Activated gamma-delta T cell (primary cell): ENCODE data around the gene CD248.
"Not testable (repeated sequence)": the region's sequence is repeated elsewhere in the genome, so short reads cannot be mapped to it uniquely, and the experiment has no call there.

Source experiments
- DNase-seq: peaks from one replicate; lab custom pipeline; 2025; lab: John Stamatoyannopoulos, UW
- total RNA-seq, 2 donors: gene quantifications; one replicate each; lab custom pipeline; 2026; lab: John Stamatoyannopoulos, UW

The CD248 gene, protein sequence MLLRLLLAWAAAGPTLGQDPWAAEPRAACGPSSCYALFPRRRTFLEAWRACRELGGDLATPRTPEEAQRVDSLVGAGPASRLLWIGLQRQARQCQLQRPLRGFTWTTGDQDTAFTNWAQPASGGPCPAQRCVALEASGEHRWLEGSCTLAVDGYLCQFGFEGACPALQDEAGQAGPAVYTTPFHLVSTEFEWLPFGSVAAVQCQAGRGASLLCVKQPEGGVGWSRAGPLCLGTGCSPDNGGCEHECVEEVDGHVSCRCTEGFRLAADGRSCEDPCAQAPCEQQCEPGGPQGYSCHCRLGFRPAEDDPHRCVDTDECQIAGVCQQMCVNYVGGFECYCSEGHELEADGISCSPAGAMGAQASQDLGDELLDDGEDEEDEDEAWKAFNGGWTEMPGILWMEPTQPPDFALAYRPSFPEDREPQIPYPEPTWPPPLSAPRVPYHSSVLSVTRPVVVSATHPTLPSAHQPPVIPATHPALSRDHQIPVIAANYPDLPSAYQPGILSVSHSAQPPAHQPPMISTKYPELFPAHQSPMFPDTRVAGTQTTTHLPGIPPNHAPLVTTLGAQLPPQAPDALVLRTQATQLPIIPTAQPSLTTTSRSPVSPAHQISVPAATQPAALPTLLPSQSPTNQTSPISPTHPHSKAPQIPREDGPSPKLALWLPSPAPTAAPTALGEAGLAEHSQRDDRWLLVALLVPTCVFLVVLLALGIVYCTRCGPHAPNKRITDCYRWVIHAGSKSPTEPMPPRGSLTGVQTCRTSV
- total RNA-seq, result 0.31 to 0.92 reads per million in 2 donors

DNA sequence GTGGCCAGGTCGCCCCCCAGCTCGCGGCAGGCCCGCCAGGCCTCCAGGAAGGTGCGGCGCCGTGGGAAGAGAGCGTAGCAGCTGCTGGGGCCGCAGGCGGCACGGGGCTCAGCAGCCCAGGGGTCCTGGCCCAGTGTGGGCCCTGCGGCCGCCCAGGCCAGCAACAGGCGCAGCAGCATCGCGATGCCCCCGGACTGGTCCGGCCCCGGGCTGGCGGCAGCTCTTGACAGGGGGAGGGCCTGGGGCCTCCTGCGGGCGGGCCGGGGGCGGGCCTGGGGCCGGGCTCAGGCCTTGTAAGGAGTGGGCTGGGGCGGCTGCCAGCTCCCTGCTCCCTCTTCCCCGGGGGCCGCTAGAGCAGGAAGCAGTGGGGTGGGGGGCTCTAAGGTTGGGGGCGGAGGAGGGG, at the start of gene CD248:
Gene CD248 (minus strand): TSS at position 196 of the 403 bp plus-strand sequence. CDS start 17 bp downstream, at position 179.
- DNase-seq, result no peak

DNA sequence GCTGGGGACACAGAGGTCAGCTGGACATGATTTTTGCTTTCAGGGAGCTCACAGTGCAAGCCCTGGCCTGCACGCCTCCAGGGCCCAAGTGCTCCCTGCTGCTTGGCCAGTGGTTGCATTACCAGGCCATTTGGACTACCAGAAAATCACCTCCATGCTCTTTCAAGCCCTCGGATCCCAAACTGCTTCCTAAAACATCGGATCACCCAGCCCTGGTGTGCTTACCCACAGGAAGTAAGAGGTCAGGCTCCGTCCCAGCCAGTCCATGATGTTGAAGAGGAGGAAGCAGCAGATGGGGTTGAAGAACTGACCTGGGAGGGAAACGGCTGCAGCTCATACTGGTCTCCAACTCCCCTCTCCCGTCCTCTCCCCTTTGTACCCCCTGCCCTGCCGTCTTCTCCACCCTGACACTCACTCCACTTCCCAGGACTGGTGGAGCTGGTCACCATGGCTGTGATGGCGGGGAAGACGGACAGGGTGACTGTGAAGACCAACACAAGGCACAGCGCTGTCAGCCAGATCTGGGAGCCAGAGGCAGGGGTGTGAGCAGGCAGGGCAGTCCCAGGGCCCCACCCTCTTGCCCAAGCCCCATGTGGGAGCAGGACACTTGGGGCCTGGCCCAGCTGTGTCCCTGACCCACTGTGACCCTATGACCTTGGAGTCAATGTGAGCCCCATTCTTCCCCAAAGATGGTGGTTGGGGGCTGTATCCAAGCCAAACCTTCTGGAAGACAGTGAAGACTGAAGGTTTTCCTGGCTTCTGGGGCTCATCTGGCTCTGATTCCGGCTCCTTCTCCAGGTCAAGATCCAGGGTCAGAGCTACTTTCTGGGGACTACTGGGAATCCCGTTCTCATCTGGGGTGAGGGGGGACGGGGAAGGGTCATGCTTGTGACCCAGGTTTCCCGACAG, 49.1 kb upstream of the CD248 start:
- no peak for DNase-seq

DNA sequence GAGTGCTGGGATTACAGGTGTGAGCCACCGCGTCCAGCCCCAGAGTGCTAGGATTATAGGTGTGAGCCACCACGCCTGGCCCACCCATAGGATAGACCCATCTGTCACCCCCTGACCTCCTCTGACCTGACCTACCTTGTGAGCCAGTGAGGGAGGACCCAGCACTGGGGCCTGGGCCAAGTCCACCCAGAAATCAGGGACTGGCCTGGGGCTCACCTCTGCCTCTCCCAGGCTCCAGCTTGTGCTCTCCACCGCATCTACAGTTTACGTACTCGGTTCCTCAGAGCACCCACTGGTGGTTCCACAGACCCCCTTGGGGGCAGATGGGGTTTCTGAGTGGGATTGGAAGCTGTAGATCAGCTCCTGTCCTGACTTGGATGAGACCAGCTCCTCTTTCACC, 48.3 kb upstream of the CD248 start:
- no peak for DNase-seq

DNA sequence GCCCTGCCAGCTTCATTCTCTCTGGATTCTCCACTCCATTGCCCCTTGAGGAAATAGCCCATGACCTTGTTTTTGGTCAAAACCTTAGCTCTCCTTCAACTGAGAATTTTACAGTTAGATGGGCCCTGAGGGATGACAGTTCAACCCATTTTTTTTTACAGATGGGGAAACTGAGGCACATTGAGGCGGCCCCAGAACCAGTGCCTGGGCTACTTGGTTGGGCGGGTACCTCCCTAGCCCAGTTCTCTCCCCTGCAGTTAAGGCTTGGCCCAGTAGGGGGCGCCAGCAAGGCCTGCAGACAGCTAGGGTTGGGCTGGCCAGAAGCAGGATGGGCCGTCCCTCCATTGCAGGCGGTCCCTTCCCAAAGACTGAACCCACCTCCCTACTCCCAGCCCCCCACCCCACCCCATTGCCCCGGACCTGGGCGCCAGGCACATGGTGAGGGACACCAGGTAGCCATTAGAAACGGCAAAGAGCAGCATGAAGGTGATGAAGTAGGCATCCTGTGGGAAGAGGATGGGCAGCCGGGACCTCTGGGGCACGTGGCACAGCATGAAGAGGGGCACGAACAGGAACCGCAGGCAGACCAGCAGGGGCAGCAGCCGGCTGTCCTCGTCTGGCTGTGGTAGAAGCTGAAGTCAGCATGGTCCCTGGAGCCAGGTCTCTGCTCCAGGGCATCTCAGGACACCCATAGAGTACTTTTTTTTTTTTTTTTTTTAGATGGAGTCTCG, 47.1 kb upstream of the CD248 start:
- DNase-seq, result no peak

DNA sequence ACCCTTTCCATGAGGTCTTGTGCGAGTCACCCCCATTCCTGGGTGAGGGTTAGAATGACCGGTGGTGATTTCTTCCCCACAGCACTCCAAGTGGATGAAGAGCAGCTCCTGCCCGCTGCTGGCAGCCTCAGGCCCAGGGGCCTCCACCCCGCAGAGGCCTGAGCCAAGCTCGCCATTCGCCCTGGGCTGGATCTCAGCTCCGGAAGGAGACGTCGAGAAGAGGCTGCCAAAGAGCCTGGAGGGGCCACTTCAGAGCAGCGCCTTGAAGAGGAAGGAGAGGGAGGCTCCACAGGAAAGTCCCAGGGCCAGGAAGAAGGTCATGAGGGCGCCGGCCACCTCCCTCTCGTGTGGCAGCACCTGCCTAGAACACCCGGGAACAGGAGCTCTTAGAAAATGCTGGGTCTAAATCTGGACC, 46.4 kb upstream of the CD248 start:
- no peak for DNase-seq

DNA sequence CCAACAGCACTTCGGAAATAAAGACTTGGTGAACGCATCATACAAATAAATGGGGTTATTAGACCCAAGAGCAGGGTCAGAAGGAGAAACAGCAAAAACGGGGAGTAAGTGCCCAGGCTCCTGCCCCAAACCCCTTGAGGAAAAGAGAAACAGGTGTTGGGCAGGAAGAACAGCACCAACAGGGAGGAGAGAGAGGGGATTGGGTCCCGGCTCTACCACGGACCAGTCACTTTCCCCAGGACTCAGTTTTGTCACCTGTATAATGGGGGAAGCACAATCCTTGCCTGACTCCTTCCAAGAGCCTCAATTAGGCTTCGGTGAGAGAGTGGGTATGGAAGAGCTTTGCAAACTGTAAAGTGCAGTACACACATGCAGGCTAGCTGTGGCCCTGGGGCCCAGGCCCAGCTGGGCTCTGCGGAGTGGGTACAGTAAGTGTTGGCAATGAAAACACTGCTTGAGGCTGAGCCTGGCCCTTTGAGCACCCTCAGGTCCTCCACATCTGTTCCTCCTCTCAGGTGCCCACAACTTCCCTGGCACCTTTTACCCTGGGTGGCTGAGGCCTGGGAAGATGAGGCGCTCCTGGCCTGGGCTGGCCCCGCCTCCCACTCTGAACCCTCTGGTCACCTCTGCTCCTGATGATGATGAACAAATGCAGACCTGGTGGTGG, 45.8 kb upstream of the CD248 start:
- no peak for DNase-seq

DNA sequence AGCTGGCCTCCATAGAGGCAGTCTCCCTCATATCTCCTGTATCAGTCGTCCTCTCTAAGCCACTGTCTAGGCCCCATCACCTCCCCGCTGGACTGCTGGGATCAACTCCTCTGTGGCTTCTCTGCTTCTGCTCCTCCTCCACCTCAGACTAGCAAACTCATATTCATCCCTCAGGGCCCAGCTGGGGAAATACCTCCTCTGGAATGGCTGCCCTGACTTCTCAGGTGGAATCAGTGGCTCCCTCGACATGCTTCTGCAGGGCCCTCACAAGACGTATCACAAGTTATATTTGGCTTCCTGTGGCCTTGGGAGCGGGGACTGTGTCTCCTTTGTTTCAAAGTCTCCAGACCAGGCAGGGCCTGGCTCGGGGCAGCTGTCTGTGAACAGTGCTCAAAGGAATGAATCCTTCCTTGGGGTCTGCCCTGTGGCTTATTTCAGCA, 44.7 kb upstream of the CD248 start:
- DNase-seq, result no peak

DNA sequence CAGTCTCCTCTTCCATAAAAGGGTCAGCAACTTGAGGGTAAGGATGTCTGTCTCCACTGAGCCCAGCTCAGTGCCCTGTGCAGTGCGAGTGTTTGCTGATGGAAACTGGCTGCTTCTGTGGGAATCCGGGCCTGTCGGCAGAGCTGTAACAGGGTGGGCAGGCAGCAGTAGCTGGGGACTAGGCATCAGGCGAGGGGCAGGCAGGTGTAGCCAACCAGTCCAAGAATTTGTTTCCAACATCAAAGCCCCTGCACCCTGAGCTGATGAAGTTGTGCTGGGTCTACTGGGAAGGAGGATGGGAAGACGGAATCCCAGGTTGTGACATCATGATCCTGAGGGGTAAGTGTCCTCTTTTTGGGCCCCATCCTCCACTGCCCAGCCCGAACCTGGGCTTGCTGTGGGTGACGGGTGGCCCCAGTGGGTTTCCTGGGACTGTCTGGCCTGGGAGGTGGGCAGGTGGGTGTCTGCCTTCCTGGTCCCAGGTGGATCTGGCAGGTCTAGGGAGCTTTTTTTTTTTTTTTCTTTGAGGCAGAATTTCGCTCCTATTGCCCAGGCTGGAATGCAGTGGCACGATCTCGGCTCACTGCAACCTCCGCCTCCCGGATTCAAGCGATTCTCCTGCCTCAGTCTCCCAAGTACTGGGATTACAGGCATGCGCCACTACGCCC, 43.7 kb upstream of the CD248 start:
- DNase-seq, result no peak

DNA sequence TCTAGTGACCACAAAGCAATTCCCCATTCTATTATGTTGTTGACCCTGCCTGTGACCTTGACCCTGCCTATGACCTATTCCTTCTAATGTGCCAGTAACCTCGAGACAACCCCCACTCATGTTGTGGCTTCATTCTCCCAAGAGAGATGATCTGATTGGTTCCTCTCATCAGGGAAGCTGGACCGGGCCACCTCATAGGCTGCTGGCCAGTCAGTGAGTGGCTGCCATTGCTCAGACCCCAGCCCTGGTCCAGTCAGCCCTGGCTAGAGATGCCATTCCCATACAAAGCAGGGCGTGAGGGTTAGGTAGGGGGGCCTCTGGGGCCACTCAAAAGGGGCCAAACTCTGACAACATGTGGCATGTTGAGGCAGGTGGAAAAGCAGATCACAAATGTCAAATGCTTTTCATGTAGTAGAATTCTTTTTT, 42.8 kb upstream of the CD248 start:
- DNase-seq, result no peak

DNA sequence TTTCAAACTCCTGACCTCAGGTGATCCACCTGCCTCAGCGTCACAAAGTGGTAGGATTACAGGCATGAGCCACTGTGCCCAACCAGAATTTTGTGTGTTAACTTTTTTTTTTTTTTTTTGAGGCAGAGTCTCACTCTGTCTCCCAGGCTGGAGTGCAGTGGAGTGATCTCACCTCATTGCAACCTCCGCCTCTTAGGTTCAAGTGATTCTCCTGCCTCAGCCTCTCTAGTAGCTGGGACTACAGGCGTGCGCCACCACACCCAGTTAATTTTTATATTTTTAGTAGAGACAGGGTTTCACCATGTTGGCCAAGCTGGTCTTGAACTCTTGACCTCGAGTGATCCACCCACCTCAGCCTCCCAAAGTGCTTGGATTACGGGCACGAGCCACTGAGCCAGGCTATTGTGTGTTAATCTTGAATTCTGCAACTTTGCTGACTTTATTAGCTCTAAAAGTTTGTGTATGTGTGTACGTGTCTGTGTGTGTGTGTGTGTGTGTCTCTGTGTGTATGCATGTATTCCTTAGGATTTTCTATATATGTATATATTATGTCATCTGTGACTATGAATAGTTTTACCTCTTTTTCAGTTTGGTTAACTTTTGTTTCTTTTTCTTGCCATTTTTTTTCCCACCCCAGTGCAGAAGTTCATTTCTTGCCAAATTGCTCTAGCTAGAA, 33.9 kb upstream of the CD248 start:
- DNase-seq, result not testable (repeated sequence)

DNA sequence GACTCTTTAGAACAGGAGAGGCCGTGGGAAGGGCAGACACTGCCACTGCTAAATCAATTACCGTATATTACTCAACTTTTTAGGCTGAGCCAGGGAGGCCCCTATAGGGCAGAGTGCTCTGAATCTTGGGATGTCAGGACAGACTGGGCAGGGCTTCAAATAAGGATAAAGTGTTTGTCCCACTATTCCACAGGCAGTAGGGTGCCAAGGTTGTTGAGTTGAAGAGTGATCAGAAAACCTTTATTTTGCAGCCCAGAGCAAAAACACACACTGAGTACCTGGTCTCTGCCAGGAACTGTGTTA, 32.2 kb upstream of the CD248 start:
- DNase-seq, result no peak

DNA sequence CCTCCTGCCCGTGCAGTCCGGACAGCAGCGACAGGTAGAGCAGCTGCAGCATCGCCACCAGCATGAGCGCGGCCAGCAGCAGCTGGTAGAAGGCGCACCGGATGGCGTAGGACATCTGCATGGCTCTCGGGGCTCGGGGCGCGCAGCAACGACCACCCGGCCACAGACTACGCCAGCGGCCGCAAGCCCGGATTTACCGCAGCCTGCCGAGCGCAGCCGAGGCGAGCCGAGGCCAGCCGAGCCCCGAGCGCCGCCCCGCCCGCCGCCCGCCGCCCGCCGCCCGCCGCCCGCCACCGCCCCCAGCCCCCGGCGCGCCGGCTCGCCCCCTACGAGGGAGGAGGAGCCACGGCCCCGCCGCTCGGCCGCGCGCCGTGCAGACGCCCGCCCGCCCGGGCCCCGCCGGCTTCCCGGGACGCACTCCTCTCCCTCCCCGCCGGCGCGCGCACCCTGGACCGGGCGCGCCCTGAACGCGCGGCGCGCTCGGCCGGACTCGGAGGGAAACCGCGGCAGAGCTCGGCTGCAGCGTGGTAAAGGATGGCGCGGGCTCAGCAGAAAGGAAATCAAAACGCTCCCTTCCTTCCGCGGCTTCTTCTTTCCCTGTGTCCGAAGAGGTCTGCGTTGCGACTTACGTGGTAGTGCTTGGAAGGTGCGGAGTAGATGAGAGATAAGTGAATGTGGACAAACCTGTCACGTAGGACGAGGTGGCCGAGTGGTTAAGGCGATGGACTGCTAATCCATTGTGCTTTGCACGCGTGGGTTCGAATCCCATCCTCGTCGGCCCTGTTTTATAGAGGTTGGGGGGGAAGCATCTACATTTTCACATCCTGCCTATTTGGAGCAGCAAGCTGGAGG, 30.8 kb upstream of the CD248 start, which contains the start of gene B4GAT1:
Gene B4GAT1 (minus strand): TSS at position 205 of the 852 bp plus-strand sequence. CDS start 84 bp downstream, at position 121.
- peak; percentile 55 for DNase-seq

DNA sequence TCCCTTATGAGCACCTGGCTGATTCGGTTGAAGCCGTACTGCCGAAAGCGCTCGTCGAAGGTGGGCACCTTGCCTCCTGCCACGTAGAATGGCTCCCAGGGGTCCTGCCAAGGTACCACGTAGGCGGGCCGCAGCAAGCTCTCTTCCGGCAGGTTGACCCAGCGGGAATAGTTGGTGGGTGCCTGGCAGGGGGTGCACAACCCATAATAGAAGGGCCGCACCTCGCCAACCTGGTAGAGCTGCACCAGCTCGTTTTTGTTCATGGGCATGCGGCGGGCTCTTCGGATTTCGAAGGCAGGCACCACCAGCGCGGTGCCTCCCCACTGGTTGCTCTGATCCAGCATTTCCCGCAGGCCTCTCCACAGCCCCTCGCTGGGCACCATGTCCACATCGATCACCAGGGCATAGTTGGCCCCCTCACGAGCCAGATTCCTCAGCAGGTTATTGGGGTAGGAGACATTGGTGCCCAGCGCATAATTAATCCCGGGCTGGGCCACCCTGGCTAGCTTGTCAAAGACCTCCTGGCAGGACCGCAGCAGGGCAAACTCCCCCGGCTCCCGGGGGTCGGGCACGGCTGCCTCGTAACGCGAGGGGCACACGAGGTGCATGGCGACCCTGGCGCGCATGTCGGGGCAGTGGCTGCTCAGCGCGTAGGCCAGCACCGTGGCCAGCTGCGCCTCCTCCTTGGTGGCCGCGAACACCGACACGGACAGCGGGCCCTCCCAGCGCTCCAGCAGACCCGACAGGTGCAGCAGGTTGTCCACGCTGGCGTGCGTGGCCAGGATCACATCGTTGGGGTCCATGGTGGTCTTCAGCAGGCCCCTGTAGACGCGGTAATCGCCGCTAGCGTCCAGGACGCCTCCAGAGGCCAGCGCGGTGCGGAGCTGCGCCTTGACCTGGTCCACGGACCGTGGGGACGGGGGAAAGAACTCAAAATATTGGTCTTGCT, 29.9 kb upstream of the CD248 start:
- no peak for DNase-seq

DNA sequence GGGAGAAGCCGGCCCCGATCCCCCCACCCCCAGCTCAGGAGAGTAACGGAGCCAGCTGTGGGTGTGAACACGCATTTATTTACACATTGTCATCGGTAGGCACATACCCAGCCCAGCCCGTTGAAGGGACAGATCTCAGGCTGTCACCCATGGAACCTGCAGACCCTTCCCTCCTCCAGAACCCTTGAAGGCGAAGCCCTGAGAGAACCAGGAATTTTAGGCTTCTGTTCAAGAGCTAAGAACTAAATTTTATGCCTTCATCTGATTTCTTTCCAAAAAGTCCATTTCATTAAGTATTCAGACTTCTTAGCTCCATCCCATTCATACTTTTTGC, 28.4 kb upstream of the CD248 start:
- DNase-seq, result no peak

DNA sequence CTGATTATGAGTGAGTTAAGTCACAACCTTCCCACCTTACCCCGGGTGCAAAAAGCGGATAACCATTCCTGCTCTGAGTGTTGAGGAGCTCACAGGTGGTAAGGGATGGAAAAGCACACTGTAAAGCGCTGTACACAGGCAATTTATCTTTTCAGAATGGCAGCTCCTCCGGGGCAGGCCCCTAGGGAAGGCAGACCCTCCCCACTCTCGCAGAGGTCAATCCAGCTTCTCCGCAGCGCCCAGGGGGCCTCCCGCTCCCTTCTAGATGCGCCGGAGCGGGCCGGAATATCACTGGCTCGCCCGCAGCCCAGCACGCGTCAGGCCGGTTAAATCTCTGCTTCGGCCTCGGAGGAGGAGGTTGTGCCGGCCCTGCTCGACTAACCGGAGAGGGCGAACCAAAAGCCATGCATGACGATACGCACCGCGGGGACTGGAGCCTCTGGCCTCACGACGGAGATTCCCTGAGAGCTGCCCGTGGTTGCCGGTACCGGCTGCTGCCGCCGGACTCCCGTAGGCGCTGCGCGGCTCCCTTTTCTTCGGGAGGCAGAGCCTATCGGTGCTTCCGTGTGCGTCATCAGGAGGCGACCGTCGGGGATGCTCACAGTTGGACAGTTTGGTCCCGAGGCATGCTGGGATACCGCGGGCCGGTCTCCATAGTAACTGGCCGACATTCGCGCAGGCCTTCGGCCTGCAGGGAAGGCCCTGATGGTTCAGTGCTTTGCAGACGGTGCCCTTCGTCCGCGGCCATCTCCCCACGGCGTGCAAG, 27.9 kb upstream of the CD248 start, which contains the start of gene BRMS1:
Gene BRMS1 (minus strand): TSS at position 555 of the 766 bp plus-strand sequence. CDS start 2,870 bp downstream, outside the sequence.
- DNase-seq, result peak; percentile 85

DNA sequence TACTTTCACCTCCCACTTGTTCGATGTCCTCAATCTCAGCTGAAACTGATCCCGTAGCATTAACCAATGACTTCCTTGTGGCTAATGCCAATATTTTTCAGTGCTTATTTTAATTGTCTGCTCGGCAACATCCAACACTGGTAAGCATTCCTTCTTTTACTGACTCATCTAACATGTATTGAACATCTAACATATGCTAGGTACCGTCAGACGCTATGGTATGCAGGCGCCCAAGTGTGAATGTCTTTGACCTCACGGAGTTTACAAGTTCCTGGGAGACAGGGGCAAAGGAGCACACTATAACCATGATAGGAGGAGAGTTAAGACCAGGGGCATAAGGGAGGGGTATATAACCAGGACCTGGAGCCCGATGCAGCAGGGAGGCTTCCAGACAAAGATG, 26.3 kb upstream of the CD248 start:
- no peak for DNase-seq
